H1 (cell line): ENCODE measurements around the gene GNG7.

Experiments used
- ASH2L ChIP-seq: fragments of 200-600, 300-600 bp; sonication (generic); IDR thresholded peaks from one replicate; pipeline ENCODE4 v1.7.1; 2017; ENCODE audit warnings: low read length
- CEBPB ChIP-seq: IDR thresholded peaks from 2 replicates; pipeline ENCODE4 v1.6.1; 2012; ENCODE audit warnings: low read depth, low read length
- CTCF ChIP-seq, 3 experiments: IDR thresholded peaks; 1 replicate in 2 of 3; 2 replicates in 1 of 3; pipeline versions ENCODE4 v1.5.1 to v1.6.1; 2011; ENCODE audit warnings: low read length in 3 of 3, mild to moderate bottlenecking in 3 of 3, inconsistent platforms in 2 of 3, low read depth in 1 of 3, moderate library complexity in 1 of 3; ENCODE audit not compliant: insufficient read depth in 1 of 3; ENCODE audit errors: control extremely low read depth in 1 of 3
- E2F6 ChIP-seq: IDR thresholded peaks from 2 replicates; pipeline ENCODE4 v1.6.1; 2012; ENCODE audit warnings: inconsistent platforms
- EP300 ChIP-seq, 2 experiments: IDR thresholded peaks; 1 replicate in 1 of 2; 2 replicates in 1 of 2; pipeline ENCODE4 v1.6.1; 2011 to 2012; ENCODE audit warnings: low read depth in 2 of 2, low read length in 2 of 2, mild to moderate bottlenecking in 2 of 2, borderline replicate concordance in 1 of 2, inconsistent platforms in 1 of 2, moderate library complexity in 1 of 2
- JUN ChIP-seq: IDR thresholded peaks from 2 replicates; pipeline ENCODE4 v1.6.1; 2011; ENCODE audit warnings: low read depth, mild to moderate bottlenecking, improper control_type of control experiment, low read length
- JUND ChIP-seq: IDR thresholded peaks from 2 replicates; pipeline ENCODE4 v1.6.1; 2011; ENCODE audit warnings: mild to moderate bottlenecking, improper control_type of control experiment, low read length
- MAX ChIP-seq: IDR thresholded peaks from 2 replicates; pipeline ENCODE4 v1.6.1; 2012; ENCODE audit warnings: inconsistent platforms
- USF2 ChIP-seq: IDR thresholded peaks from 2 replicates; pipeline ENCODE4 v1.6.1; 2011; ENCODE audit warnings: low read length, improper control_type of control experiment
- TF ChIP-seq, protein P1 (sequence below): IDR thresholded peaks from 2 replicates; pipeline ENCODE4 v1.6.1; 2012; ENCODE audit warnings: low read length, inconsistent platforms

- TF ChIP-seq, protein P1, sequence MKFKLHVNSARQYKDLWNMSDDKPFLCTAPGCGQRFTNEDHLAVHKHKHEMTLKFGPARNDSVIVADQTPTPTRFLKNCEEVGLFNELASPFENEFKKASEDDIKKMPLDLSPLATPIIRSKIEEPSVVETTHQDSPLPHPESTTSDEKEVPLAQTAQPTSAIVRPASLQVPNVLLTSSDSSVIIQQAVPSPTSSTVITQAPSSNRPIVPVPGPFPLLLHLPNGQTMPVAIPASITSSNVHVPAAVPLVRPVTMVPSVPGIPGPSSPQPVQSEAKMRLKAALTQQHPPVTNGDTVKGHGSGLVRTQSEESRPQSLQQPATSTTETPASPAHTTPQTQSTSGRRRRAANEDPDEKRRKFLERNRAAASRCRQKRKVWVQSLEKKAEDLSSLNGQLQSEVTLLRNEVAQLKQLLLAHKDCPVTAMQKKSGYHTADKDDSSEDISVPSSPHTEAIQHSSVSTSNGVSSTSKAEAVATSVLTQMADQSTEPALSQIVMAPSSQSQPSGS: no peak
- TF ChIP-seq EP300 (IDR thresholded peaks at IDR 0.05; ENCODE audit: borderline replicate concordance in 1 of 2, low read depth in 2 of 2, low read length in 2 of 2) (no peak), CTCF (IDR thresholded peaks at IDR 0.05; ENCODE audit: control extremely low read depth in 1 of 3, insufficient read depth in 1 of 3, low read depth in 1 of 3, low read length in 3 of 3) (no peak), CEBPB (no peak), JUN (no peak), MAX (no peak), ASH2L (no peak), JUND (no peak), USF2 (no peak), E2F6 (no peak)
These were observed 40.6 kb upstream of the GNG7 start for GRCh38 chr19:2743099-2743498.
